AG09309 (cell line): ENCODE data around the gene SGK1.
"Not testable (repeated sequence)": the region's sequence is repeated elsewhere in the genome, so short reads cannot be mapped to it uniquely, and the experiment has no call there.

Source experiments
- DNase-seq: peaks from one replicate; pipeline ENCODE4 v3.0.0-alpha.2; 2010; ENCODE audit warnings: low read depth
- H3K4me3 ChIP-seq: 2 replicates; pipeline ENCODE4 v1.5.1; 2011; ENCODE audit warnings: mild to moderate bottlenecking, low read depth, low read length, moderate library complexity; ENCODE audit not compliant: control insufficient read depth
- CTCF ChIP-seq: IDR thresholded peaks from 2 replicates; pipeline ENCODE4 v1.5.1; 2011; ENCODE audit warnings: mild to moderate bottlenecking, low read depth, low read length, inconsistent platforms; ENCODE audit not compliant: insufficient read depth, control insufficient read depth; ENCODE audit errors: missing control alignments

The SGK1 gene

GRCh38 chr6:134321246-134321645, 3.3 kb upstream of the SGK1 start:
- no peak for TF ChIP-seq CTCF
- no peak overlapping the region for H3K4me3 ChIP-seq
- no peak for DNase-seq

- not testable (repeated sequence) for H3K4me3 ChIP-seq, DNase-seq
These were observed 1.8 kb upstream of the SGK1 start for GRCh38 chr6:134319686-134320085.

GRCh38 chr6:134318974-134319281, 1.0 kb upstream of the SGK1 start:
- no peak for DNase-seq
- H3K4me3 ChIP-seq: no peak overlapping the region
- no peak for TF ChIP-seq CTCF

GRCh38 chr6:134318236-134318973, 493 bp upstream of the SGK1 start:
- H3K4me3 ChIP-seq: no peak overlapping the region
- no peak for DNase-seq
- TF ChIP-seq CTCF: no peak

- peak overlapping the region; percentile 68 for H3K4me3 ChIP-seq
- no peak for DNase-seq
- no peak for TF ChIP-seq CTCF
These were observed 1.0 kb downstream of the SGK1 start for GRCh38 chr6:134316733-134317431.

GRCh38 chr6:134315974-134316441, 1.9 kb downstream of the SGK1 start:
- no peak for TF ChIP-seq CTCF
- DNase-seq: no peak
- no peak overlapping the region for H3K4me3 ChIP-seq

- H3K4me3 ChIP-seq: no peak overlapping the region
- no peak for TF ChIP-seq CTCF
- no peak for DNase-seq
These were observed 2.7 kb downstream of the SGK1 start for GRCh38 chr6:134315189-134315588.
